GM18907 (cell line): Measurements from ENCODE around the gene RNPEPL1.
A peak's percentile ranks its signal among the peaks of the same experiment; 100 is the strongest.
"Not testable (repeated sequence)": the region's sequence is repeated elsewhere in the genome, so short reads cannot be mapped to it uniquely, and the experiment has no call there.

Source experiments
- ATAC-seq: cut with Tn5 transposase; IDR thresholded peaks from one replicate; pipeline ENCODE4 v1.9.1; 2021; ENCODE audit warnings: mild to moderate bottlenecking, moderate library complexity; ENCODE audit not compliant: unreplicated experiment

RNPEPL1 gene

DNA sequence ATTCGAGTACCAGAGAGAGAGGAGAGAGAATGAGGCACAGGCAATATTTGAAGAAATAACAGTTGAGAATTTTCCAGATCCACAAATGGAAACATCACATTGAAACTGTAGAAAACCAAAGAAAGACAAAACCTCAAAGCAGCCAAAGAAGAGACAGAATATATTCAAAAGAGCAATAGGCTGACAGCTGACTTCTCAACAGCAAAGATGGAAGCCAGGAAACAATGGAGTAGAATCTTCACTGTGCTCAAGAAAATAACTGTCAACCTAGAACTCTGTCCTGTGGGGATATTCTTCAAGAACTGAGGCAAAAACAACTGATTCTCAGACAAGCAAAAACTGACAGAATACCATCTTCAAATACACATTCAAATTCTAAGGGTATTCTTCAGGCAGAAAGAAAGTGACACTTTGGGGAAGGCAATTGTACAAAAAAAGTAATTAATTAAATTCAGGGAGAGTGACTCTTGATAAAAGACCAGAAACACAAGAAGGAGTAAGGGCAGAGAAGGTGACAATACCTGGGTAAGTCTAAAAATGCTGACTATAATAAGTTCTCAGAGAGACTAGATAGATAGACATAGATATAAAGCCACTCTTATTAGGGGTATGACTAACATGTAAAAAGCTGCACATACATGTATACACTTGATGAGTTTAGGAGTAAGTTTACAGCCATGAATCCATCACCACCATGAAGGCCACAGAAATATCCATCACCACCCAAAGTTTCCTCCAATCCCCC, 36.1 kb upstream of the RNPEPL1 start:
- no peak for ATAC-seq

DNA sequence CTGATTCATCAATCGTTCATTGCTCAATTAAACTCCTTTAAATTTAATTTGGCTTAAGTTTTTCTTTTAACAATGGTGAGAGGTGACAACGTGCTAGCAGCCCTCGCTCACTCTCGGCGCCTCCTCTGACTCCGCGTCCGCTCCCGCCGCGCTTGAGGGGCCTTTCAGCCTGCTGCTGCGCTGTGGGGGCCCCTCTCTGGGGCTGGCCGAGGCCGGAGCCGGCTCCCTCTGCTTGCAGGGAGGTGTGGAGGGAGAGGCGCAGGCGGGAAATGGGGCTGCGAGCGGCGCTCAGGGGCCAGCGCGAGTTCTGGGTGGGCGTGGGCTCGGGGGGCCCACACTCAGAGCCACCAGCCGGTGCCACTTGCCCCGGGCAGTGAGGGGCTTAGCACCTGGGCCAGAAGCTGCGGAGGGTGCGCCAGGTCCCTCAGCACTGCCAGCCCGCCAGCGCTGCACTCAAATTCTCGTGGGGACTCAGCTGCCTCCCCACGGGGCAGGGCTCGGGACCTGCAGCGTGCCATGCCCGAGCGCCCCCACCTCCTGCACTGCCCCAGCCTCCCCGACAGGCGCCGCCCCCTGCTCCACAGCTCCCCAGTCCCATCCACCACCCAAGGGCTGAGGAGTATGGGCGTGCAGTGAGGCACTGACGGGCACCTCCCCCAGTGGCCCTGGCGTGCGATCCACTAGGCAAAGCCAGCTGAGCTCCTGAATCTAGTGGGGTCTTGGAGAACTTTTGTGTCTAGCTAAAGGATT, 30.1 kb upstream of the RNPEPL1 start:
- no peak for ATAC-seq

DNA sequence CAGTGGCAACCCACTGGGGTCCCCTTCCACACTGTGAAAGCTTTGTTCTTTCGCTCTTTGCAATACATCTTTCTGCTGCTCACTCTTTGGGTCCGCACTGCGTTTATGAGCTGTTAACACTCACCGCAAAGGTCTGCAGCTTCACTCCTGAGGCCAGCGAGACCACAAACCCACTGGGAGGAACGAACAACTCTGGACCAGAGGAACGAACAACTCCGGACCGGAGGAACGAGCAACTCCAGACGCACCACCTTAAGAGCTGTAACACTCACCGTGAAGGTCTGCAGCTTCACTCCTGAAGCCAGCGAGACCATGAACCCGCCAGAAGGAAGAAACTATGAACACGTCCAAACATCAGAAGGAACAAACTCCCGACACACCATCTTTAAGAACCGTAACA, 29.2 kb upstream of the RNPEPL1 start:
- ATAC-seq: not testable (repeated sequence)

DNA sequence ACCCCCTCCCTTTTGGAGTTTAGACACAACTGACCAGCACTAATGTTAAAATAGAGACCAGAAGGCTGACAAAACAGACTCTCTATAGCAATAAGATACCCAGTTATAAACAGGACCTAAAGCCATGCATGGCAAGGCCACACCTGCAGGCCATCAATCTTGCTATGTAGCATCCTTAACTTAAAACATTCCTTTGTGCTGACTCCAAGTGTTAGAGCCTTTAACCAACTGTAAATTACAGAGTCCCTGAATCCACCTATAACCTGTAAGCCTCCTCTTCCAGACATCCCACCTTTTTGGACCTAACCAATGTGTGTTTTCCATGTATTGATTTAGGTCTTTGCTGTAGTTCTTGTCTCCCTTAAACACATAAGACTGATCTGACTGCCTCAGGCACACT, 28.4 kb upstream of the RNPEPL1 start:
- no peak for ATAC-seq

DNA sequence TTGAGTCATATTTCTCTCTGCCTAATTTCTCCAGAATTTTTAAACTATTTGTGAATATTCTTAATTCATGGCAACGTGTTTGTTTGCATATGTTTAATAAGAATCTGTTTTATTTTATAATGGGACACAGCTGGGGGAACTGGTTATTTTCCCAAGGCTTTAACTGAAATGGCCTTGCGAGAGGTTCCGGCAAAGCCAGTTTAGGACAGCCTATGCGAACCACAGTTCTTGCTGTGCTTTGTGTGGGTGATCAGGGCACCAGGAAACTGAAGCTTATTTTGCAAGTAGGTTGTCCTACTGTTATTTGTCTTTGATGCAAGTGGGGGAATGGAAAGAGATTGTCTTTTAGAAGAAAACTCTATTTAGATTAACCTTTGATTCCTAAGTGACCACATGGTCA, 17.0 kb upstream of the RNPEPL1 start:
- ATAC-seq: no peak

DNA sequence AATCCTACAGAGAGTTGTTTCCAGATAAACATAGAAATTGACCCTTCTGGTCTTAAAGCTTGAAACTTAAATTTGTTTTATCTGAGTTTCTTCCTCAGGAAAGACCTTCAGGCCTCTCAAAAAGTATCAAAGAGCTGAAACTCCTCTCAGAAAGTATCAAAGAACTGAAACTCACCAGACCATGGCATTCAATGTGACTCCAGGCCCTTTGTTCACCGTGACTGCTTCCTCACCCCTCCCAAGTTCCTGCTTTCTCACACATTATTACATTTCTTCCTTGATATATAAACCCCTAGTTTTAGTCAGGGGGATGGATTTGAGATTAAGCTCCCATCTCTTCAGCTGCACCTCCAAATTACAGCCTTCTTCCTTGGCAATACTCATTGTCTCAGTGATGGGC, 16.5 kb upstream of the RNPEPL1 start:
- ATAC-seq: no peak

DNA sequence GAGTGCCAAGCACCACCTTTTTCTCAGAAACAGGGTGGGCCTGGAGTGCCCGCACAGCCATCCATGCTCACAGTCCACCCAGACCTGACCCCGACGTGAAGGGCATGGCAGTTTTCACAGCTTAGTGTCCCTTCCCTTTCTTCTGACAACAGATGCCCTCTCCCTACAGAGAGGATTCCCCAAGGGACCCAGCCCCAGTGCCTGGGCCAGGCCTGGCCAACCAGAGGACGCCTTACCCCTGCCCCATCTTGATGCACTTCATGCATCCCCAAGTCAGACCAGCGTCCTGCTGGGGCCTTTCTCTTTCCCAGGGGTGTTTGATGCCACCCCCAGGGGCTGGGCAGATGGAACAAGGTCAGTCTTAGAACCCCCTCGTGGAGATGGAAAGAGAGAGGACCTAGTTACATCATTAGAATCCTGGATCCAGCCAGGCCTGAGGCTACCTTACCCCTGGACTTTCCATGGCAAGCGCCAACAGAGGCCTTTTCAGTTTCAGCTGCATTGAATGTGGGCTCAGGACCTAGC, 14.3 kb upstream of the RNPEPL1 start:
- no peak for ATAC-seq

DNA sequence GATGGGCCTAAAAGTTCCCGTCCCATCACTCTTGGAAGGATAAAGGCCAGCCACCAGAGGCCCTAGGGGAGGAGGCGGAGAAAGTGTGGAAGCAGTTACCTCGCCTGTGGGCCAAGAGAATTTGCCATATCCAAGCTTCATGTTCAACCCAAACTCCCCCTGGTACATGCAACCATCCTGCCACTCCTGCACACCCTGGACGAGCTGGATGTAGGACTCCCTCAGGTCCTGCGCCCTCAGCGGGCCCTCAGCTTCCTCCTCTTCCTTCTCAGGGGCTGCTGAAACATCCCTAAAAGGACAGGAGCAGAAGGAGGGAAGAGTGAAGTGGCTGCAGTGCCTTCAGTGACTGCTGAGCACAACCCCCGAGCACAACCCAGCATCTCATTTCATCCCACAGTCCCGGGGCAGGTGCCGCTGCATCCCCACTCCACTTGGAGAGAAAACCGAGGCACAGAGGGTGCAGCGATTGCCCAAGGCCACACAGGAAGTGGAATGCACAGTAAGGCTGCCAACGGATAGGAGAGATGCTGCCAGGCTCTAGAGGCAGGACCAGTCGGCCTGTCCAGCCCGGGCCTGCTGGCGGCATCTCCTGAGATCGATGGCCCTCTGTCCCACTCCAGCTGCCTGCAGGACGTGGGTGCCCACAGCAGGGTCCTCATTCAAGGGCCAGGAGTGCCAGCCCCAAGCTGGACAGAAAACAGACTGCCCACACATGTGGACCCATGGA, 13.4 kb upstream of the RNPEPL1 start:
- no peak for ATAC-seq

DNA sequence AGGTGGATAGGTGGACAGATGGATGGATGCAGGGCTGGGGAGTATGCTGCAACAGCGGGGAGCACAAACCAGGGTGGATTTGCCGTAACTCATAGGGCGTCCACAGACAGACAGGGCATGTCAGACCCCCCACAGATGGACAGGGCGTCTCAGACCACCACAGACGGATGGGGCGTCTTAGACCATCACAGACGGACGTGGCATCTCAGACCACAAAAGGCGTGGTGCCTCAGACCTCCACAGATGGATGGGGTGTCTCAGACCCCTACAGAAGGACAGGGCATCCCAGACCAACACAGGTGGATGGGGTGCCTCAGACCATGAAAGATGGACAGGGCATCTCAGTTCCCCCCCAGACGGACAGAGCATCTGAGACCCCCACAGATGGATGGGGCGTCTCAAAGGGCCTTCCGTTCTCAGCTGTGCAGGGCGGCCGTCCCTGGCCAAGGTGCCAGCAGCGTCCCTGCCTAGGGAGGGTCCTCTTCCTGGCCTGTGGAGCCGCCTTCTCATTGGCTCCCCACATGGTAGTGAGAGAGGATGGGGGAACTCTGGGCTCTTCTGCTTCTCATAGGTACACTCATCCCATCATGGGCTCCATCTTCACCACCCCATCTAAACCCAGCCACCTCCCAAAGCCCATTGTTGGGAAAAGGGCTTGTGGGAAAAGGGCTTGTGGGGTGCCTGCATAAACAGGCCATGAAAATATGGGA, 12.6 kb upstream of the RNPEPL1 start:
- no peak for ATAC-seq

DNA sequence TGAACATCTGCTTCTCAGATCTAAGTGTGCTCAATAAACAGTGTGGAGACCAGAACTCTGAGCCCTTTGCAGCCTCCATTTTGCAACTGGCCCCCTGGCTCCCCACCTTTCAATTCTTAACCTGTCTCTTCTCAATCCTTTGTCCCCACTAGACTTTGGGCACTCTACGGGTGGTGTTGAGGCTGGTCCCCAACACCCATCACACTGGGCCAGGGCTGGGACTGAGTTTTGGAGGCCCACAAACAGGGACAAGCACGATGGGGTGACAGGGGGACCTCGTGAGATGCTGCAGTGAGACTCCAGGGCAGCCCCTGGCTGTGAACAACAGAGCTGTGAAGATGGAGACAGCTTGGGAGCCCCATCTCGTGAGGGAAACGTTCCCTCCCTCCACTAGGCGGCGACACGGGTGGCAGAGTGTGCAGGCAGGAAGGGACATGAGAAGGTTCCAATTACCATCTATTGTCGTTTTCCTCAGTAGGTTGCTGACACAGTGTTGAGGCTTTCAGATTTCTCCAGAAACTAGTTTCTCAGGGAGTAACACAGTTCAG, 11.7 kb upstream of the RNPEPL1 start:
- ATAC-seq: no peak

DNA sequence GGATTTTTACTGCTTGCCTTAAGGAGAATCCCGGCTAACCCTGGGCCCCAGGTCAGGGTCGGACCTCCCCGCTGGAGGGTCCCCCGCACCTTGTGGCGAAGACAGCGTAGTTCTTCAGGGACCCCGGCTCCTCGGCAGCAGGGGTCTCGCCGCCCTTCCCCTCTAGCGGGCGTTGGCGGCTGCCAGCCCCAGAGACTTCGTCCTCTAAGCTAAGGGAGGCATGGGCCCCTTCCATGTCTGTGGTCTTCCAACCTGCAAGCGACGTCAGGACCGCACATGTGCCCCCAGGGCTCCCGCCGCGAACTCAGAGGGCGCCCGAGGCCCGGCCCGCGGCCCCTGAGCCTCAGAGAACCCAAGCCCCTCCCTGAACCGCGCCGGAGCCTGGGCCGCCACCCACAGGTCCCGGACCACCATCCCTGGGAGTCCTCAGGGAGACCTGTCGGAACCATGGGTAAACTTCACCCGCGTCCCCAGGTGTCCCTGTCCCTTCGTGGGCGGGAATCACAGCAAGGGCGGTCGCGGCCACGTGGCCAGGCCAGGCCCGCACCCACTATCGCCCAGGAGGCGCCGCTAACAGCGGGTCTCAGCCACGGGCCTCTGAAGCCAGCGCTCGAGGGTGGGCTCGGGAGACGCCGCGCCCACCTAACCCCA, 11.1 kb upstream of the RNPEPL1 start:
- ATAC-seq: no peak

DNA sequence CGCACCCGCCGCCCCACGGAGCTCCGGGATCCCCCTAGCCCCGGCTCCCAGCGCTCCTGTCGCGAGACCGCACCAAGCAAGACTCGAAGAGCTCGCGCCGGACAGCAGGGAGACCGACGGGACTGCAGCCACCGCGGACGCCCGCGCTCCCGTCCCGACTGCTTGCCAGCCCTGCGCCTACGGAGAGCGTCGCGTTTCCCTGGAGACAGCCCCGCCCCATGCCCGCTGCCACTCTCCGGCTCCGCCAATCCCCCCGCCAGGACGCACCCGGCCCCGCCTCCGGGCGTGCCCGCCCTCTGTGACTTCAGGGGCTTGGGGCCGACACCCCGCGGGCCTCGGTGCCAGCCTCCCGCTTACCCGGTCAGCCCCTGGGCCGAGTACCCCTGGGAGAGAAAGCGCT, 10.5 kb upstream of the RNPEPL1 start, which contains the start of gene ANKMY1:
Gene ANKMY1 (minus strand): TSS at position 181 of the 400 bp plus-strand sequence. CDS start 653 bp downstream, outside the sequence.
- ATAC-seq: no peak

DNA sequence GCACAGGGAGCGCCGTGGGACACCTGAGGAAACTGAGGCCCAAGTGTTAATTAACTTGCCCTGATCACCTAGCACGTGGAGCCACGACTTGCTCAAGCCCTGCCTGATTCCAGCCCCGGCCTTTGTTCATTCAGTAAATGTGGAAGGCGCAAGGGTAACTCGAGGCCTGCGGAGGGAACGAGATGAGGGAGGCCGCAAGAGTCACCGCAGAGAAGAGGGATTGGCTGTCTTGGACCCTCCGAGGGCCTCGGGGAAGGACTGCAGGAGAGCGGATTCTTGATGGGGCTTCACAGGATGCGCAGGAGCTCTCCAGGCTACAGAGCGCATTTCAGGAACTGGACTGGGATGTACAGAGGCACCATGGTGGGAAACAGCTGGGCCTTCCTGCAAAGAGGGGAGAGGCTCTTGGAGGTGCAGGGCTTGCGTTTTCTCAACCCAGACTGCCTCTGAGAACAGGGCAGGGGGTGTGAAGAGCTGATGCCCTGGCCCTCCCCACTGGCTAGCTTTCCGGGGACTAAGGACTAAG, 10.0 kb upstream of the RNPEPL1 start:
- no peak for ATAC-seq

DNA sequence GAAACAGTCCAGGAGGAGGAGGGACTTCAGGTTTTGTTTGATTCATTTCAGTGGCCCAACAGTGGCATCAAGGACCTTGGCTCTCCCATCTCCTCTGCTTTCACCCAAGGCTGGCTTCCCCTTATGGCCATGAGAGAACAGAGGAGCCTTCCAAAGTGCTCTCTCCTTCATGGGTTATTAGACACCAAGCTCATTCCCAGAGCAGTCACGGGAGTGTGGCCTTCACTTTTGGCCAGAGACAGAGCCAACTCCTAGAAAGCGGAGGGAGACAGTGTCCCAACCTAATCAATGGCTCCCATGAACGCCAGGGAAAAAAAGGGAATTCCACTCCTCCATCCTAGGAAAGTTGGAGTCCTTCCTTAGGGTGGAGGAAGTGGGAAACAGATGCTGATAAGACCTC, 9.0 kb upstream of the RNPEPL1 start:
- ATAC-seq: no peak

DNA sequence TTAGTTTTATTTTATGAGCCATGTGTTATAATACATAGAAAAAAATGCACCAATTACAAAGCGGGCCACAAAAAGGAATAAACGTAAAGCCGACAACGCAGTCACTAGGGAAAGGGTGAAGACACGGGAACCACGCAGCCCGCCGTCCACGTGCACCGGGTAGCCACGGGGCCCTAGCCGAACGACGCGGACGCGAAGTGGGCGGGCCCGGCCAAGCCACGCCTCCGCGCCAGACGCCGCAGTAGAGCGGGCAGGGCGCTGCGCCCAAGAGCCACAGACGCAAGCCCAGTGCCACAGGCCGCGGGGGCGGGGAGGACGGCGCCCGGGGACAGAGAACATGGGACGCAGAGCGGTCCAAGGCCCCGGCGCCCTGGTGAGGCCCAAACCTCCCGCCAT, 8.2 kb upstream of the RNPEPL1 start, which contains the start of gene DUSP28:
Gene DUSP28 (plus strand): TSS at position 274 of the 396 bp plus-strand sequence. CDS start 328 bp downstream, outside the sequence.
- ATAC-seq: peak; percentile 68

DNA sequence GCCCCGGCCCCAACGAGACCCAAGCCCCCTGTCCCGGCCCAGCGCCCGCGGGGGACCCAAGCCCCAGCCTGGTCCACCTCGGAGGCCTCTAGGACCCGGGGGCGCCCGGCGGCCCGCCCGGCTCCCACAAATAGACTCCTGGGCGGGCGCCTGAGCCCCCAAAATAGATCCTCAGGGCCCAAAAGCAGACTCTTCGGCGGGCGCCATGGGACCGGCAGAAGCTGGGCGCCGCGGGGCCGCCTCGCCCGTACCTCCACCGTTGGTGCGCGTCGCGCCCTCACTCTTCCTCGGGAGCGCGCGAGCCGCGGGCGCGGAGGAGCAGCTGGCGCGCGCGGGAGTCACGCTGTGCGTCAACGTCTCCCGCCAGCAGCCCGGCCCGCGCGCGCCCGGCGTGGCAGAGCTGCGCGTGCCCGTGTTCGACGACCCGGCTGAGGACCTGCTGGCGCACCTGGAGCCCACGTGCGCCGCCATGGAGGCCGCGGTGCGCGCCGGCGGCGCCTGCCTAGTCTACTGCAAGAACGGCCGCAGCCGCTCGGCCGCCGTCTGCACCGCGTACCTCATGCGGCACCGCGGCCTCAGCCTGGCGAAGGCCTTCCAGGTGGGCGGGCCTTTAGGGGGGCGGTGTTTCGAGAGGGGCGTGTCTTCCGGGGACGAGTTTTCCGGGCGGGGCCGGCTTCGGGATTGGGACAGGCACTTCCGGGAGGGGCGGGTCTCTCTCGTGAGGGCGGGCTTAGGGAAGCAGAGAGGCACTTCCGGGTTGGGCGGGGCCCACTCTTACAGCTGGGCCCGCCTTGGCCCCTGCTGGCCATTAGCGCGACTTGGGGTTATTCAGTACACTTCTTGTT, 7.6 kb upstream of the RNPEPL1 start:
- peak; percentile 64 for ATAC-seq

DNA sequence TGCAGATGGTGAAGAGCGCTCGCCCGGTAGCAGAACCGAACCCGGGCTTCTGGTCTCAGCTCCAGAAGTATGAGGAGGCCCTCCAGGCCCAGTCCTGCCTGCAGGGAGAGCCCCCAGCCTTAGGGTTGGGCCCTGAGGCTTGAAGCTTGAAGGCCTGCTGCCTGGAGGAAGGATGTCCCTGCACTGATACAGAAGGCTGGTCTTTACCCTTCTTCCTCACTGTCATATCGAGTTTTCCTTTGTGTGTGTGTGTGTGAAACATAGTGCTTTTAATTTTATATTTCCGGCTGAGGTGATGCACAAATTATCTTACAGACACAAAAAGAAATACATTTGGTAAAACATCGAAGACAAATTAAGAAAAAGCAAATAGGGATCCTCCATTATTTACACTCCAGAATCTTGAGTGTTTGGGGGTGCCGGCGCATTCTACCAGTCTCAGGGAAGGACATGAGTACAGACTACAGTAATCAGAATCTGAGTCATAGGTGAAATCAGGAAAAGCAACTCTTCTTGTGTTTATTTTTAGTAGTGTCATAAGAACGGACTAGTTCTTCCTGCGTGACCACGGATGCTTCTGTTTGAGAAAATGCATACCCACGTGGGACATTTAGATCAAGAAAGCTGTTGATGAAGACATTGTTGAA, 6.8 kb upstream of the RNPEPL1 start:
- peak; percentile 12 for ATAC-seq

DNA sequence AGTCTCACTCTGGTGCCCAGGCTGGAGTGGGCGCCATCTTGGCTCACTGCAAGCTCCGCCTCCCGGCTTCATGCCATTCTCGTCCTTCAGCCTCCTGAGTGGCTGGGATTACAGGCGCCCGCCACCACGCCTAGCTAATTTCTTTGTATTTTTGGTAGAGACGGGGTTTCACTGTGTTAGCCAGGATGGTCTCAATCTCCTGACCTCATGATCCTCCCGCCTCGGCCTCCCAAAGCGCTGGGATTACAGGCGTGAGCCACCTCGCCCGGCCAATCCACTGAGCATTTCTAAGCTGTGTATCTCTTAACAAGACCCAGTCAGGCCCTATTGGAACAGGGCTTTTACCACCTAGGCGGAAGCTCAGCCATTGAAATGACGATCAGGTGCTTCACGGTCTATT, 5.1 kb upstream of the RNPEPL1 start:
- not testable (repeated sequence) for ATAC-seq
